Ascending aorta (tissue), 2 donors: ENCODE results near the gene IGSF6. TPM values are rescaled to one million over a fixed set of nuclear protein-coding genes. Genes with fewer than 3 reads are reported as not detected.

Experiments
- DNase-seq, 2 donors: peaks; one replicate each; pipeline ENCODE4 v3.0.0-alpha.2; 2019; ENCODE audit warnings: low spot score in 2 of 2
- H3K27ac ChIP-seq, 2 donors: fragments of 200-600 bp; sonication (generic); one replicate each; pipeline ENCODE4 v1.5.1; 2016 to 2017; ENCODE audit warnings: mild to moderate bottlenecking in 1 of 2
- H3K27me3 ChIP-seq: fragments of 200-600 bp; sonication (generic); one replicate; pipeline ENCODE4 v1.5.1; 2017
- H3K36me3 ChIP-seq, 2 donors: fragments of 200-600 bp; sonication (generic); one replicate each; pipeline ENCODE4 v1.5.1; 2016
- H3K4me1 ChIP-seq, 2 donors: fragments of 200-600 bp; sonication (generic); one replicate each; pipeline ENCODE4 v1.5.1; 2016 to 2017; ENCODE audit warnings: mild to moderate bottlenecking in 1 of 2
- H3K4me3 ChIP-seq, 2 donors: fragments of 200-600 bp; sonication (generic); one replicate each; pipeline ENCODE4 v1.5.1; 2016 to 2017; ENCODE audit warnings: mild to moderate bottlenecking in 1 of 2
- H3K9me3 ChIP-seq, 2 donors: fragments of 200-600 bp; sonication (generic); one replicate each; pipeline ENCODE4 v1.5.1; 2016
- intact Hi-C: fragments of 100-400 bp; cut with DNase I; formaldehyde crosslinking; loops from one replicate; pipeline ENCODE4 v1.15.1; 2023
- total RNA-seq: library from RNA; depleted of rRNA; stranded (reverse); fragments of >200 nt; gene quantifications from one replicate; pipeline ENCODE4 v1.1.0, GENCODE V29; 2016
- TF ChIP-seq, protein P1 (sequence below), 3 experiments: fragments of 200-600 bp in 2 of 3; fragments of 450-650 bp in 1 of 3; sonication (generic) in 2 of 3; IDR thresholded peaks; one replicate each; pipeline ENCODE4 v1.5.1; 2016 to 2019; ENCODE audit warnings: antibody characterized with exemption in 3 of 3, mild to moderate bottlenecking in 1 of 3, moderate library complexity in 1 of 3

IGSF6 gene
- total RNA-seq, 1 donor from 2014 or later: 3.1 TPM

DNA sequence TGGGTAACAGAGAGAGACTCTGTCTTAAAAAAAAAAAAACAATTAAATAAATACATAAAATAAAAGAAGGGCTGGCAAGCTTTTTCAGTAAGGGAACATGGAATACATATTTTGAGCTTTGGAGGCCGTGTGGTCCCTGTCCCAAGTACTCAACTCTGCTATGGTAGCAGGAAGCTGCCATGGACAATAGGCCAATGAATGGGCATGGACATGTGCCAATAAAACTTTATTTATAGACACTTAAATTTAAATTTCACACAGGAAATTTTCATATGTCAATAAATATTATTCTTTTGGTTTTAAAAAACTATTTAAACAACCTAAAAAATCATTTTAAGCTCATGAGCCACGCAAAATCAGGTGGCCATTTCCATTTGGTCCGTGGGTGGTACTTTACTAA lies 15.2 kb upstream of the IGSF6 start:
- H3K27me3 ChIP-seq: no peaks in the 10 kb centered on the region
- no peak overlapping the region for H3K4me3 ChIP-seq
- no peaks in the 10 kb centered on the region for H3K36me3 ChIP-seq
- TF ChIP-seq, protein P1, sequence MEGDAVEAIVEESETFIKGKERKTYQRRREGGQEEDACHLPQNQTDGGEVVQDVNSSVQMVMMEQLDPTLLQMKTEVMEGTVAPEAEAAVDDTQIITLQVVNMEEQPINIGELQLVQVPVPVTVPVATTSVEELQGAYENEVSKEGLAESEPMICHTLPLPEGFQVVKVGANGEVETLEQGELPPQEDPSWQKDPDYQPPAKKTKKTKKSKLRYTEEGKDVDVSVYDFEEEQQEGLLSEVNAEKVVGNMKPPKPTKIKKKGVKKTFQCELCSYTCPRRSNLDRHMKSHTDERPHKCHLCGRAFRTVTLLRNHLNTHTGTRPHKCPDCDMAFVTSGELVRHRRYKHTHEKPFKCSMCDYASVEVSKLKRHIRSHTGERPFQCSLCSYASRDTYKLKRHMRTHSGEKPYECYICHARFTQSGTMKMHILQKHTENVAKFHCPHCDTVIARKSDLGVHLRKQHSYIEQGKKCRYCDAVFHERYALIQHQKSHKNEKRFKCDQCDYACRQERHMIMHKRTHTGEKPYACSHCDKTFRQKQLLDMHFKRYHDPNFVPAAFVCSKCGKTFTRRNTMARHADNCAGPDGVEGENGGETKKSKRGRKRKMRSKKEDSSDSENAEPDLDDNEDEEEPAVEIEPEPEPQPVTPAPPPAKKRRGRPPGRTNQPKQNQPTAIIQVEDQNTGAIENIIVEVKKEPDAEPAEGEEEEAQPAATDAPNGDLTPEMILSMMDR (IDR thresholded peaks at IDR 0.05): no peak
- intact Hi-C loops: no loop called here
- no peaks in the 10 kb centered on the region for H3K9me3 ChIP-seq
- H3K4me1 ChIP-seq: peaks cover 0 to 4% of the 10 kb centered on the region in 2 donors
- no peak for DNase-seq
- H3K27ac ChIP-seq: no peak overlapping the region

DNA sequence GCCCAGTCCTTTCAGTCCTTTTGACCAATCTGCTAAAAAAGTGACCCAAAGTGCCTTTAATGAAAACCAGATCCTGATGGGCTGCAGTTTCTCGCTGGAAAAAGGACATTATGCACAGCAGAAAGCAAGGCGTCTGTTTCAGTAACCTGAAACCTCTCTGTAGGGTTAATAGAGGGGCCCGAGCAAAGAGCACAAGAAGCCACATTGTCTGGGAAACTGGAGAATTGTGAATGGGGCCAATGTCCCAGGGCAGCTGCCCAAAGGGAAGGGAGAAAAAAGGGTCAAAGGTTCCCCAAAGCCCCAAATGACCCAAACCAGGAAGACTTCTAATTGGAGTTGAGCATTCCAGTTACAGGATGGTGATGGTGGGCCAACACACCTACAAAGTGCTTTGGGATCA lies 14.4 kb upstream of the IGSF6 start:
- H3K9me3 ChIP-seq: no peaks in the 10 kb centered on the region
- DNase-seq: no peak
- intact Hi-C loops: no loop called here
- H3K4me3 ChIP-seq: no peak overlapping the region
- H3K27me3 ChIP-seq: no peaks in the 10 kb centered on the region
- H3K27ac ChIP-seq: no peak overlapping the region
- no peaks in the 10 kb centered on the region for H3K36me3 ChIP-seq
- peaks cover 0 to 4% of the 10 kb centered on the region in 2 donors for H3K4me1 ChIP-seq
- TF ChIP-seq, protein P1 (IDR thresholded peaks at IDR 0.05): no peak

DNA sequence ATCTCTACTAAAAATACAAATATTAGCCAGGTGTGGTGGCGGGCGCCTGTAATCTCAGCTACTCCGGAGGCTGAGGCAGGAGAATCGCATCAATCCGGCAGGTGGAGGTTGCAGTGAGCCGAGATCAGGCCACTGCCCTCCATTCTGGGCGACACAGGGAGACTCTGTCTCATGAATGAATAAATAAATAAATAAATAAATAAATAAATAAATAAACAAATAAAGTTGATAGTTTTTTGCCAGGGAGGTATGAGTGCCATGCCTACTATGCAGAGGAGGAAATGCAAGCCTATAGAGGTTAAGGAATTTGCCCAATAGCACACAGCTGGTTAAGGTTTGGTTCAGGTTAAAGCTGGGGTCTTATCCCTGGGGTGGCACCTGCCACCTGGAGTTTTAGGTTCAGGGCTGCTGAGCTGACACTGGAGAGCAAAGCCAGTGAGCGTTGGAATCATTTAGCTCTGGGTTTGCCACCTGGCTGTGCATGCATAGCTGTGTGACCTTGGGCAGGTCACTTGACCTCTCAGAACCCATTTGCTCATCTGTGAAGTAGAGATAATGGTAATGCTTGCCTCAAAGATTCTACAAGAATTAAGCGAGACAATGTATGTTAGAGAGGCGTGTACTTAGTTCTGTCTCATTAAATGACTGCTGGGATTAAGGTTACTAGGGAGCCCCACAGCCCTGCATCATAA lies 12.5 kb upstream of the IGSF6 start:
- DNase-seq: no peak
- intact Hi-C loops: no loop called here

DNA sequence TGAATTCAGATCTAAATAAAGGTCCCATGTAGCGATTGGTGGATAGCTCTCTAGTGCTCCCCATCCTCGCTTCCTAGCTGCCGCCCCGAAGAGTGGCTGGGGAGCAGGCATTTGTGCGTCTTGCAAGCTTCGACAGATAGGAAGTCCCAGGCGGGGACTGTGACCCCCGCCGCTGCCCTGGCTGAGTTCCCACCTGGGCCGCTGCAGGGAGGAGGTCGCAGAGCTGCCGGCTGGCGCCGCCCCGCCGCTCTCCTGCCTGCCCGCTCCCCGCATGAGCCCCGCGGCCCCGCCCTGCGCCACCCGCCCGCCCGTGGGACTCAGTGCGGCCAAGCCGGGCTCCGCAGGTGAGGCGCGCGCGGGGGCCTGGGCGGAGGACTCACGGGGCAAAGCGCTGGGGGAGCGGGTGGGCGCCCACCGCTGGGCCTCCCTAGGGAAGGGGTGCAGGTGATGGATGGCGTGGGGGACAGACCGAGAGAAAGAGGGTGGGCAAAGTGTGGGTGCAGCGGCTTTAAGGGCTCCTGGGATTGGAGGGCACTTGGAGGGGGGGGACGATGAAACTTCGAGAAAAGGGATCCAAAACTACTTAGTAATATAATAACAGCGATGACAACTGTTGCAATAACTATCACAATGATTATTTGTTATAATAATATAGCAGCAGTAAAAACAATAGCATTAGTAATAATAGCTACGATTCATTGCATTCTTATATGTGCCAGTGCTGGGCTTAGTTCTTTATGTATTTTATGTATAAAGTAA lies 11.7 kb upstream of the IGSF6 start, which contains the start of gene OTOA:
OTOA (plus strand) TSS at position 80 of the 759 bp plus-strand sequence. CDS start 14,547 bp downstream, outside the sequence.
- no peak within 1 kb of the TSS for H3K27ac ChIP-seq
- TF ChIP-seq, protein P1 (IDR thresholded peaks at IDR 0.05): no peak
- H3K4me3 ChIP-seq: peak within 1 kb of the TSS; percentile 31 to 43
- intact Hi-C loops: no loop called here
- no peaks in the 10 kb centered on the region for H3K27me3 ChIP-seq
- H3K4me1 ChIP-seq: peaks cover 0 to 4% of the 10 kb centered on the region in 2 donors
- no peaks in the 10 kb centered on the region for H3K9me3 ChIP-seq
- DNase-seq: peak in 1 of 2 donors; percentile 50
- no peaks in the 10 kb centered on the region for H3K36me3 ChIP-seq

More for the DNA sequence above, 12.5 kb upstream of the IGSF6 start:
- H3K36me3 ChIP-seq: no peaks in the 10 kb centered on the region
- peaks cover 0 to 4% of the 10 kb centered on the region in 2 donors for H3K4me1 ChIP-seq
- H3K4me3 ChIP-seq: no peak overlapping the region
- TF ChIP-seq, protein P1 (IDR thresholded peaks at IDR 0.05): no peak
- H3K27ac ChIP-seq: no peak overlapping the region
- H3K9me3 ChIP-seq: no peaks in the 10 kb centered on the region
- H3K27me3 ChIP-seq: no peaks in the 10 kb centered on the region

GRCh38 chr16:21659124-21659523 lies 6.7 kb upstream of the IGSF6 start:
- H3K4me1 ChIP-seq: peaks cover 0 to 3% of the 10 kb centered on the region in 2 donors
- no peak for DNase-seq
- no peak overlapping the region for H3K27ac ChIP-seq
- intact Hi-C loops: no loop called here
- no peaks in the 10 kb centered on the region for H3K27me3 ChIP-seq
- H3K36me3 ChIP-seq: peaks cover 0 to 9% of the 10 kb centered on the region in 2 donors
- no peaks in the 10 kb centered on the region for H3K9me3 ChIP-seq
- H3K4me3 ChIP-seq: no peak overlapping the region
- TF ChIP-seq, protein P1 (IDR thresholded peaks at IDR 0.05): no peak
